Fibroblast of the aortic adventitia (primary cell): ENCODE data around the gene SLC66A2. TPM values are rescaled to one million over a fixed set of nuclear protein-coding genes. Genes with fewer than 3 reads are reported as not detected.

Source experiments
- DNase-seq: peaks from one replicate; pipeline ENCODE4 v3.0.0-alpha.2; 2010; ENCODE audit warnings: low read depth
- H3K4me3 ChIP-seq: 2 replicates; pipeline ENCODE4 v1.5.1; 2011; ENCODE audit warnings: low read depth, mild to moderate bottlenecking, control low read depth, low read length, moderate library complexity
- CTCF ChIP-seq: IDR thresholded peaks from 2 replicates; pipeline ENCODE4 v1.5.1; 2011; ENCODE audit warnings: mild to moderate bottlenecking, low read length, control low read depth, inconsistent platforms; ENCODE audit not compliant: insufficient read depth
- total RNA-seq: library from RNA; depleted of rRNA; stranded (reverse); fragments of >200 nt; gene quantifications from 2 replicates; pipeline ENCODE4 v1.2.3, GENCODE V29; 2012; ENCODE audit warnings: low replicate concordance

Gene SLC66A2
- total RNA-seq, 1 donor = 15.6 TPM

GRCh38 chr18:79979843-79980242, 28.4 kb upstream of the SLC66A2 start:
- no peak overlapping the region for H3K4me3 ChIP-seq
- DNase-seq = no peak
- TF ChIP-seq CTCF = no peak

GRCh38 chr18:79975985-79976680, 24.7 kb upstream of the SLC66A2 start:
- TF ChIP-seq CTCF = no peak
- no peak for DNase-seq
- no peak overlapping the region for H3K4me3 ChIP-seq

GRCh38 chr18:79975043-79975442, 23.6 kb upstream of the SLC66A2 start:
- DNase-seq = no peak
- no peak overlapping the region for H3K4me3 ChIP-seq
- no peak for TF ChIP-seq CTCF

- no peak overlapping the region for H3K4me3 ChIP-seq
- DNase-seq = no peak
- TF ChIP-seq CTCF = no peak
Measured at GRCh38 chr18:79974025-79974654, 22.7 kb upstream of the SLC66A2 start.

- DNase-seq = no peak
- no peak overlapping the region for H3K4me3 ChIP-seq
- TF ChIP-seq CTCF = no peak
Measured at GRCh38 chr18:79973517-79973916, 22.1 kb upstream of the SLC66A2 start.

- TF ChIP-seq CTCF = no peak
- DNase-seq = no peak
- no peak overlapping the region for H3K4me3 ChIP-seq
Measured at GRCh38 chr18:79972720-79973119, 21.3 kb upstream of the SLC66A2 start.
